Measurements from ENCODE around the gene GTPBP4. TPM values are rescaled to one million over a fixed set of nuclear protein-coding genes. Genes with fewer than 3 reads are reported as not detected.

Gene GTPBP4
- total and polyA plus RNA-seq, 2 of the 13 experiments (the other 11 are each of a cell fraction or from before 2014, with no cell fraction given): 24.1 to 85.5 TPM

GRCh38 chr10:987870-988666 lies at the start of gene GTPBP4 (continued):
- TF ChIP-seq FOXP4 (CRISPR knock-in tag; IDR thresholded peaks at IDR 0.05) (no peak), NCOA2 (CRISPR knock-in tag; IDR thresholded peaks at IDR 0.05) (peak; percentile 28), ZNF670 (CRISPR knock-in tag; IDR thresholded peaks at IDR 0.05; ENCODE audit: borderline replicate concordance) (no peak), ZNF263 (CRISPR knock-in tag; IDR thresholded peaks at IDR 0.05) (no peak), MATR3 (CRISPR knock-in tag; IDR thresholded peaks at IDR 0.05) (no peak), XBP1 (CRISPR knock-in tag; IDR thresholded peaks at IDR 0.05) (no peak), CENPT (CRISPR knock-in tag; IDR thresholded peaks at IDR 0.05; ENCODE audit: low read depth) (peak; percentile 34; the same call in 1 of the 2 replicates), BHLHE40 (IDR thresholded peaks at IDR 0.05; ENCODE audit: low read length) (peak; percentile 53; the same call in 1 of the 2 replicates), DZIP1 (CRISPR knock-in tag; IDR thresholded peaks at IDR 0.05) (0 out of 2 replicates have a peak, but pooled peaks have one; percentile 57), ASH2L (IDR thresholded peaks at IDR 0.05; ENCODE audit: insufficient read length, low read depth, low read length) (peak; percentile 83), NCOR1 (IDR thresholded peaks at IDR 0.05; ENCODE audit: borderline replicate concordance, low read length) (no peak), HNRNPLL (IDR thresholded peaks at IDR 0.05; ENCODE audit: low read depth, low read length, poor library complexity, severe bottlenecking) (peak; percentile 88), GTF3A (CRISPR knock-in tag; conservative IDR thresholded peaks at IDR 0.05) (no peak), TOPORS (CRISPR knock-in tag; IDR thresholded peaks at IDR 0.05) (no peak), NCOA1 (CRISPR knock-in tag; IDR thresholded peaks at IDR 0.05) (0 out of 2 replicates have a peak, but pooled peaks have one; percentile 41), SIN3A (IDR thresholded peaks at IDR 0.05; ENCODE audit: borderline replicate concordance, low read depth, low read length) (peak; percentile 83; the same call in 1 of the 2 replicates), MBNL3 (CRISPR knock-in tag; conservative IDR thresholded peaks at IDR 0.05) (no peak), POLR2G (IDR thresholded peaks at IDR 0.05; ENCODE audit: low read depth, low read length) (peak; percentile 91), PCBP2 (optimal IDR thresholded peaks at IDR 0.05; ENCODE audit: low read depth, low read length, poor library complexity, severe bottlenecking) (peak; percentile 22)
- TF ChIP-seq, protein P1, sequence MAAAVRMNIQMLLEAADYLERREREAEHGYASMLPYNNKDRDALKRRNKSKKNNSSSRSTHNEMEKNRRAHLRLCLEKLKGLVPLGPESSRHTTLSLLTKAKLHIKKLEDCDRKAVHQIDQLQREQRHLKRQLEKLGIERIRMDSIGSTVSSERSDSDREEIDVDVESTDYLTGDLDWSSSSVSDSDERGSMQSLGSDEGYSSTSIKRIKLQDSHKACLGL (CRISPR knock-in tag; IDR thresholded peaks at IDR 0.05): peak; percentile 96; the same call in 1 of the 2 replicates
- TF ChIP-seq, protein P2, sequence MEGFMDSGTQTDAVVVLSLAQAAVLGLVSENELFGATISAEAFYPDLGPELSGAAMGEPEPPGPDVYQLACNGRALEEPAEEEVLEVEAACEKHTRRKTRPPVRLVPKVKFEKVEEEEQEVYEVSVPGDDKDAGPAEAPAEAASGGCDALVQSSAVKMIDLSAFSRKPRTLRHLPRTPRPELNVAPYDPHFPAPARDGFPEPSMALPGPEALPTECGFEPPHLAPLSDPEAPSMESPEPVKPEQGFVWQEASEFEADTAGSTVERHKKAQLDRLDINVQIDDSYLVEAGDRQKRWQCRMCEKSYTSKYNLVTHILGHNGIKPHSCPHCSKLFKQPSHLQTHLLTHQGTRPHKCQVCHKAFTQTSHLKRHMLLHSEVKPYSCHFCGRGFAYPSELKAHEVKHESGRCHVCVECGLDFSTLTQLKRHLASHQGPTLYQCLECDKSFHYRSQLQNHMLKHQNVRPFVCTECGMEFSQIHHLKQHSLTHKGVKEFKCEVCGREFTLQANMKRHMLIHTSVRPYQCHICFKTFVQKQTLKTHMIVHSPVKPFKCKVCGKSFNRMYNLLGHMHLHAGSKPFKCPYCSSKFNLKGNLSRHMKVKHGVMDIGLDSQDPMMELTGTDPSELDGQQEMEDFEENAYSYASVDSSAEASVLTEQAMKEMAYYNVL (CRISPR knock-in tag; IDR thresholded peaks at IDR 0.05; ENCODE audit: borderline replicate concordance): peak; percentile 28

Measured in HepG2 (cell line).